SK-N-SH treated with all-trans-retinoic acid at 6 μM for 48 hours (cell line): Measurements from ENCODE around the gene TNFRSF18.

ENCODE experiments used
- ARNTL ChIP-seq: fragments of 450-650 bp; formaldehyde crosslinking; IDR thresholded peaks from 2 replicates; pipeline ENCODE4 v1.5.0; 2020; ENCODE audit warnings: low read depth, mild to moderate bottlenecking, moderate library complexity, borderline replicate concordance
- CSDC2 ChIP-seq: fragments of 250-450 bp; sonication (Bioruptor Pico); IDR thresholded peaks from 2 replicates; pipeline ENCODE4 v1.5.0; 2020; ENCODE audit warnings: mild to moderate bottlenecking, moderate library complexity
- CSRNP3 ChIP-seq: fragments of 250-450 bp; sonication (Bioruptor Pico); IDR thresholded peaks from 2 replicates; pipeline ENCODE4 v1.5.1; 2021; ENCODE audit warnings: mild to moderate bottlenecking, moderate library complexity
- ESRRG ChIP-seq: fragments of 250-450 bp; sonication (Bioruptor Pico); IDR thresholded peaks from 2 replicates; pipeline ENCODE4 v1.6.1; 2021; ENCODE audit warnings: mild to moderate bottlenecking
- ISL1 ChIP-seq: fragments of 250-450 bp; sonication (Bioruptor Pico); IDR thresholded peaks from 2 replicates; pipeline ENCODE4 v2.1.2; 2022; ENCODE audit warnings: mild to moderate bottlenecking, moderate library complexity
- OSR1 ChIP-seq: fragments of 250-450 bp; sonication (Bioruptor Pico); IDR thresholded peaks from 2 replicates; pipeline ENCODE4 v1.8.0; 2022; ENCODE audit warnings: moderate library complexity, mild to moderate bottlenecking, inconsistent platforms
- PATZ1 ChIP-seq: fragments of 250-450 bp; sonication (Bioruptor Pico); IDR thresholded peaks from 2 replicates; pipeline ENCODE4 v1.8.0; 2020; ENCODE audit warnings: mild to moderate bottlenecking, moderate library complexity, borderline replicate concordance
- RARB ChIP-seq: fragments of 250-450 bp; sonication (Bioruptor Pico); IDR thresholded peaks from 2 replicates; pipeline ENCODE4 v1.8.0; 2021; ENCODE audit warnings: mild to moderate bottlenecking, moderate library complexity
- TCF4 ChIP-seq: fragments of 250-450 bp; sonication (Bioruptor Pico); IDR thresholded peaks from 2 replicates; pipeline ENCODE4 v1.8.0; 2021; ENCODE audit warnings: mild to moderate bottlenecking, moderate library complexity, borderline replicate concordance
- TOX ChIP-seq: fragments of 250-450 bp; sonication (Bioruptor Pico); IDR thresholded peaks from 2 replicates; pipeline ENCODE4 v1.8.0; 2021; ENCODE audit warnings: mild to moderate bottlenecking, moderate library complexity, borderline replicate concordance
- ZFP30 ChIP-seq: fragments of 450-650 bp; formaldehyde crosslinking; IDR thresholded peaks from 2 replicates; pipeline ENCODE4 v1.5.0; 2022; ENCODE audit warnings: mild to moderate bottlenecking, moderate library complexity
- ZNF565 ChIP-seq: fragments of 450-650 bp; formaldehyde crosslinking; conservative IDR thresholded peaks from 2 replicates; pipeline ENCODE4 v1.5.0; 2020; ENCODE audit warnings: low read depth, mild to moderate bottlenecking, moderate library complexity
- ZNF70 ChIP-seq: fragments of 450-650 bp; formaldehyde crosslinking; IDR thresholded peaks from 2 replicates; pipeline ENCODE4 v1.5.0; 2020; ENCODE audit warnings: mild to moderate bottlenecking, moderate library complexity
- TF ChIP-seq, protein P1 (sequence below): fragments of 250-450 bp; sonication (Bioruptor Pico); IDR thresholded peaks from 2 replicates; pipeline ENCODE4 v1.5.0; 2020; ENCODE audit warnings: mild to moderate bottlenecking, moderate library complexity

DNA sequence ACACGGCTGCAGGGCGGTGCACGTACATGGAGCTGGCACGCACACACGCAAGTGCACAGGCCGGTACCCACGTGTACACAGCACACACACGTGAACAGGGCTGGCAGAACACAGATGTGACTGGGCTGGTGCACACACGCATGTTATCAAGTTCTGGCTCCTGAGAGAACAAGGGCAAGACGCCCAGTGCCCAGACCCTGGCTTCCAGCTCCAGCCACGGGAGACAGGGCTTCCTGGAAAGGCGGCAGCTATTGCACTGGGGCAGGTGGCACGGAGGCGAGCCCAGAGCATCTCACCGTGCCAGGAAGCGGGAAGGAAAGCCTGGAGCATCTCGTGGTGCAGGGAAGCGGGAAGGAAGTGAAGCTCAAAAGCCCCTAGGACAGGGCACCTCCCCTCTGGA is 19.5 kb upstream of the TNFRSF18 start:
- TF ChIP-seq ARNTL (CRISPR knock-in tag) = no peak
- no peak for TF ChIP-seq PATZ1 (CRISPR knock-in tag)
- TF ChIP-seq ZFP30 (CRISPR knock-in tag) = no peak
- TF ChIP-seq TCF4 = no peak
- no peak for TF ChIP-seq ZNF70 (CRISPR knock-in tag)
- TF ChIP-seq RARB (CRISPR knock-in tag) = no peak
- TF ChIP-seq, protein P1, sequence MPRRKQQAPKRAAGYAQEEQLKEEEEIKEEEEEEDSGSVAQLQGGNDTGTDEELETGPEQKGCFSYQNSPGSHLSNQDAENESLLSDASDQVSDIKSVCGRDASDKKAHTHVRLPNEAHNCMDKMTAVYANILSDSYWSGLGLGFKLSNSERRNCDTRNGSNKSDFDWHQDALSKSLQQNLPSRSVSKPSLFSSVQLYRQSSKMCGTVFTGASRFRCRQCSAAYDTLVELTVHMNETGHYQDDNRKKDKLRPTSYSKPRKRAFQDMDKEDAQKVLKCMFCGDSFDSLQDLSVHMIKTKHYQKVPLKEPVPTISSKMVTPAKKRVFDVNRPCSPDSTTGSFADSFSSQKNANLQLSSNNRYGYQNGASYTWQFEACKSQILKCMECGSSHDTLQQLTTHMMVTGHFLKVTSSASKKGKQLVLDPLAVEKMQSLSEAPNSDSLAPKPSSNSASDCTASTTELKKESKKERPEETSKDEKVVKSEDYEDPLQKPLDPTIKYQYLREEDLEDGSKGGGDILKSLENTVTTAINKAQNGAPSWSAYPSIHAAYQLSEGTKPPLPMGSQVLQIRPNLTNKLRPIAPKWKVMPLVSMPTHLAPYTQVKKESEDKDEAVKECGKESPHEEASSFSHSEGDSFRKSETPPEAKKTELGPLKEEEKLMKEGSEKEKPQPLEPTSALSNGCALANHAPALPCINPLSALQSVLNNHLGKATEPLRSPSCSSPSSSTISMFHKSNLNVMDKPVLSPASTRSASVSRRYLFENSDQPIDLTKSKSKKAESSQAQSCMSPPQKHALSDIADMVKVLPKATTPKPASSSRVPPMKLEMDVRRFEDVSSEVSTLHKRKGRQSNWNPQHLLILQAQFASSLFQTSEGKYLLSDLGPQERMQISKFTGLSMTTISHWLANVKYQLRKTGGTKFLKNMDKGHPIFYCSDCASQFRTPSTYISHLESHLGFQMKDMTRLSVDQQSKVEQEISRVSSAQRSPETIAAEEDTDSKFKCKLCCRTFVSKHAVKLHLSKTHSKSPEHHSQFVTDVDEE (CRISPR knock-in tag) = no peak
- TF ChIP-seq TOX = no peak
- no peak for TF ChIP-seq ESRRG (CRISPR knock-in tag)
- no peak for TF ChIP-seq ISL1 (CRISPR knock-in tag)
- no peak for TF ChIP-seq CSDC2 (CRISPR knock-in tag)
- TF ChIP-seq OSR1 (CRISPR knock-in tag) = no peak
- no peak for TF ChIP-seq ZNF565 (CRISPR knock-in tag)
- no peak for TF ChIP-seq CSRNP3
